ENCODE data around the gene ATXN7L1.

ATXN7L1 gene

DNA sequence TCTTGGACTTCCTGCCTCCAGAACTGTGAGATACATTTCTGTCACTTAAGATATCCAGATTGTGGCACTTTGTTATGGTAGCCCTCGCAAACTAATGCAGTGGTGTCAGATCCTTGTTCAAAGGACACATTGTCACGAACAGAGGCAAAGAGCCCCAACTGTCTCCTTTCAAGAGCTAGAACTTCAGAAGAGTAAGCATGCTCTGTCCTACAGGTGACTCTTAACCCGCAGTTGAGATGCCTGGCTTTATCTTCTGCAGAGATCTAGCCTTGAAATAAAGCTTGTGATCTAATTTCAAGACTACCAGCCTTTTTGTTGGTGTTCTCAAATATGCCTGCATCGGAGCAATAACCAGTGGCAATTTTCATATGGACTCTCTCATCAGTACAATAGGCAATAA is 134.4 kb downstream of the ATXN7L1 start (continued):
- TF ChIP-seq, protein P1, sequence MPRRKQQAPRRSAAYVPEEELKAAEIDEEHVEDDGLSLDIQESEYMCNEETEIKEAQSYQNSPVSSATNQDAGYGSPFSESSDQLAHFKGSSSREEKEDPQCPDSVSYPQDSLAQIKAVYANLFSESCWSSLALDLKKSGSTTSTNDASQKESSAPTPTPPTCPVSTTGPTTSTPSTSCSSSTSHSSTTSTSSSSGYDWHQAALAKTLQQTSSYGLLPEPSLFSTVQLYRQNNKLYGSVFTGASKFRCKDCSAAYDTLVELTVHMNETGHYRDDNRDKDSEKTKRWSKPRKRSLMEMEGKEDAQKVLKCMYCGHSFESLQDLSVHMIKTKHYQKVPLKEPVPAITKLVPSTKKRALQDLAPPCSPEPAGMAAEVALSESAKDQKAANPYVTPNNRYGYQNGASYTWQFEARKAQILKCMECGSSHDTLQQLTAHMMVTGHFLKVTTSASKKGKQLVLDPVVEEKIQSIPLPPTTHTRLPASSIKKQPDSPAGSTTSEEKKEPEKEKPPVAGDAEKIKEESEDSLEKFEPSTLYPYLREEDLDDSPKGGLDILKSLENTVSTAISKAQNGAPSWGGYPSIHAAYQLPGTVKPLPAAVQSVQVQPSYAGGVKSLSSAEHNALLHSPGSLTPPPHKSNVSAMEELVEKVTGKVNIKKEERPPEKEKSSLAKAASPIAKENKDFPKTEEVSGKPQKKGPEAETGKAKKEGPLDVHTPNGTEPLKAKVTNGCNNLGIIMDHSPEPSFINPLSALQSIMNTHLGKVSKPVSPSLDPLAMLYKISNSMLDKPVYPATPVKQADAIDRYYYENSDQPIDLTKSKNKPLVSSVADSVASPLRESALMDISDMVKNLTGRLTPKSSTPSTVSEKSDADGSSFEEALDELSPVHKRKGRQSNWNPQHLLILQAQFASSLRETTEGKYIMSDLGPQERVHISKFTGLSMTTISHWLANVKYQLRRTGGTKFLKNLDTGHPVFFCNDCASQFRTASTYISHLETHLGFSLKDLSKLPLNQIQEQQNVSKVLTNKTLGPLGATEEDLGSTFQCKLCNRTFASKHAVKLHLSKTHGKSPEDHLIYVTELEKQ (tag by site-specific recombination; IDR thresholded peaks at IDR 0.05; ENCODE audit: borderline replicate concordance): no peak
- TF ChIP-seq HOXC10 (CRISPR knock-in tag; IDR thresholded peaks at IDR 0.05): no peak
- TF ChIP-seq ZNF660 (tag by site-specific recombination; IDR thresholded peaks at IDR 0.05): no peak
- no peak for TF ChIP-seq ZNF341 (tag by site-specific recombination; IDR thresholded peaks at IDR 0.05; ENCODE audit: low read depth)
- no peak for TF ChIP-seq ZNF837 (tag by site-specific recombination; IDR thresholded peaks at IDR 0.05)
- TF ChIP-seq ZNF529 (tag by site-specific recombination; IDR thresholded peaks at IDR 0.05; ENCODE audit: insufficient replicate concordance): no peak
- no peak for TF ChIP-seq KLF9 (tag by site-specific recombination; IDR thresholded peaks at IDR 0.05; ENCODE audit: low read depth)
- TF ChIP-seq ZNF423 (tag by site-specific recombination; IDR thresholded peaks at IDR 0.05): no peak
- TF ChIP-seq, protein P2, sequence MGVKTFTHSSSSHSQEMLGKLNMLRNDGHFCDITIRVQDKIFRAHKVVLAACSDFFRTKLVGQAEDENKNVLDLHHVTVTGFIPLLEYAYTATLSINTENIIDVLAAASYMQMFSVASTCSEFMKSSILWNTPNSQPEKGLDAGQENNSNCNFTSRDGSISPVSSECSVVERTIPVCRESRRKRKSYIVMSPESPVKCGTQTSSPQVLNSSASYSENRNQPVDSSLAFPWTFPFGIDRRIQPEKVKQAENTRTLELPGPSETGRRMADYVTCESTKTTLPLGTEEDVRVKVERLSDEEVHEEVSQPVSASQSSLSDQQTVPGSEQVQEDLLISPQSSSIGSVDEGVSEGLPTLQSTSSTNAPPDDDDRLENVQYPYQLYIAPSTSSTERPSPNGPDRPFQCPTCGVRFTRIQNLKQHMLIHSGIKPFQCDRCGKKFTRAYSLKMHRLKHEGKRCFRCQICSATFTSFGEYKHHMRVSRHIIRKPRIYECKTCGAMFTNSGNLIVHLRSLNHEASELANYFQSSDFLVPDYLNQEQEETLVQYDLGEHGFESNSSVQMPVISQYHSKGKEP (tag by site-specific recombination; IDR thresholded peaks at IDR 0.05): no peak
- TF ChIP-seq ZNF404 (tag by site-specific recombination; IDR thresholded peaks at IDR 0.05): no peak
- TF ChIP-seq ZNF560 (tag by site-specific recombination; IDR thresholded peaks at IDR 0.05; ENCODE audit: borderline replicate concordance): no peak
- TF ChIP-seq ZNF426 (tag by site-specific recombination; IDR thresholded peaks at IDR 0.05): no peak
- TF ChIP-seq ZNF623 (tag by site-specific recombination; IDR thresholded peaks at IDR 0.05): no peak
- no peak for TF ChIP-seq BCL11A (tag by site-specific recombination; IDR thresholded peaks at IDR 0.05; ENCODE audit: low read depth)

DNA sequence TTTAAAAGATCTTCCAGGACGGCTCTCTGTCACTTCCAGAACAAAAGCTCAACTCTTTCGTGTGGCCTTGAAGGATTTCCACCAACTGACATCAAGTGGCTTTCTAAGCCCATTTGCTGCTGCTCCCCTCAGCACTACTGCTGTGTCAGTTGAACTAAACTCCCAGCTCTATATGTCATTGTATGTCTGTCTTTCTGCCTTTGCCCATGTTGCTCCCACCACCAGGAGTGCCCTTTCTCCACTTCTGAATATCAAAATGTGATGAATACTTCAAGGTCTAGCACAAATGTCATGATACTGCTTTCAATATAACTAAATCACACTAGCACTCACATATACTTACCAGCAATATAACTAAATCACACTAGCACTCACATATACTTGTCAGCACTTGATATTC is 138.3 kb downstream of the ATXN7L1 start:
- Histone ChIP-seq H3K4me1 (ENCODE audit: control insufficient read depth, insufficient read depth, low read length) (no peaks in the 10 kb centered on the region), H3K9me3 (ENCODE audit: control insufficient read depth, insufficient read depth, low read depth, low read length) (no peaks in the 10 kb centered on the region), H3K36me3 (ENCODE audit: control insufficient read depth in 2 of 2, insufficient read depth in 1 of 2, low read length in 2 of 2) (no peaks in the 10 kb centered on the region), H3K27ac (ENCODE audit: extremely low read depth, low read depth, low read length) (no peak overlapping the region), H3K4me3 (ENCODE audit: low read depth, low read length) (no peak overlapping the region)
- ChIA-PET POLR2A (no interaction called here), CTCF (interaction anchor here (0.6 to 1.2 kb wide), 2 partner anchors 27 to 36 kb away, joined by 3 to 4 read pairs; no protein-coding TSS in a partner anchor)
- TF ChIP-seq, protein P3, sequence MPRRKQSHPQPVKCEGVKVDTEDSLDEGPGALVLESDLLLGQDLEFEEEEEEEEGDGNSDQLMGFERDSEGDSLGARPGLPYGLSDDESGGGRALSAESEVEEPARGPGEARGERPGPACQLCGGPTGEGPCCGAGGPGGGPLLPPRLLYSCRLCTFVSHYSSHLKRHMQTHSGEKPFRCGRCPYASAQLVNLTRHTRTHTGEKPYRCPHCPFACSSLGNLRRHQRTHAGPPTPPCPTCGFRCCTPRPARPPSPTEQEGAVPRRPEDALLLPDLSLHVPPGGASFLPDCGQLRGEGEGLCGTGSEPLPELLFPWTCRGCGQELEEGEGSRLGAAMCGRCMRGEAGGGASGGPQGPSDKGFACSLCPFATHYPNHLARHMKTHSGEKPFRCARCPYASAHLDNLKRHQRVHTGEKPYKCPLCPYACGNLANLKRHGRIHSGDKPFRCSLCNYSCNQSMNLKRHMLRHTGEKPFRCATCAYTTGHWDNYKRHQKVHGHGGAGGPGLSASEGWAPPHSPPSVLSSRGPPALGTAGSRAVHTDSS (tag by site-specific recombination; IDR thresholded peaks at IDR 0.05): no peak

DNA sequence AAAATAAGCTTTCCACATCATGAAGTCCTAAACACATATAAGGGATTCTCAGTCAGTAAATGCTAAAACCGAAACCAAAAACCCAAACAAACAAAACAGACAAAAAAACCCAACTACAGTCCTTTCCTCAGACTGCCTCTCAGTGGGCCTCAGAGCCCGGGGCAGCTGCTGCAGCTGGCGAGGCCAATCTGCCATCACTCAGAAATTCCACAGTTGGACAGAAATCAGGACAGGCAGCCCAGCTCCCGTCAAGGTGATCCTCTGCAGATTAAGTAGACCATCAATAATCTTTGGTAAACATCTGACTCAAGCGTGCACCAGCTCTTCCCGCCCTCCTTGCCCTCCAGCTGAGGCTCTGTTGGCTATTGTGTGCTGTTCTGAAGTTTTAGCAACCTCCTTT is 142.2 kb downstream of the ATXN7L1 start:
- Histone ChIP-seq H3K36me3 (ENCODE audit: control insufficient read depth in 2 of 2, insufficient read depth in 1 of 2, low read length in 2 of 2) (no peaks in the 10 kb centered on the region), H3K27ac (ENCODE audit: extremely low read depth, low read depth, low read length) (no peak overlapping the region), H3K9me3 (ENCODE audit: control insufficient read depth, insufficient read depth, low read depth, low read length) (no peaks in the 10 kb centered on the region), H3K4me1 (ENCODE audit: control insufficient read depth, insufficient read depth, low read length) (no peaks in the 10 kb centered on the region), H3K4me3 (ENCODE audit: low read depth, low read length) (no peak overlapping the region)
- TF ChIP-seq, protein P4, sequence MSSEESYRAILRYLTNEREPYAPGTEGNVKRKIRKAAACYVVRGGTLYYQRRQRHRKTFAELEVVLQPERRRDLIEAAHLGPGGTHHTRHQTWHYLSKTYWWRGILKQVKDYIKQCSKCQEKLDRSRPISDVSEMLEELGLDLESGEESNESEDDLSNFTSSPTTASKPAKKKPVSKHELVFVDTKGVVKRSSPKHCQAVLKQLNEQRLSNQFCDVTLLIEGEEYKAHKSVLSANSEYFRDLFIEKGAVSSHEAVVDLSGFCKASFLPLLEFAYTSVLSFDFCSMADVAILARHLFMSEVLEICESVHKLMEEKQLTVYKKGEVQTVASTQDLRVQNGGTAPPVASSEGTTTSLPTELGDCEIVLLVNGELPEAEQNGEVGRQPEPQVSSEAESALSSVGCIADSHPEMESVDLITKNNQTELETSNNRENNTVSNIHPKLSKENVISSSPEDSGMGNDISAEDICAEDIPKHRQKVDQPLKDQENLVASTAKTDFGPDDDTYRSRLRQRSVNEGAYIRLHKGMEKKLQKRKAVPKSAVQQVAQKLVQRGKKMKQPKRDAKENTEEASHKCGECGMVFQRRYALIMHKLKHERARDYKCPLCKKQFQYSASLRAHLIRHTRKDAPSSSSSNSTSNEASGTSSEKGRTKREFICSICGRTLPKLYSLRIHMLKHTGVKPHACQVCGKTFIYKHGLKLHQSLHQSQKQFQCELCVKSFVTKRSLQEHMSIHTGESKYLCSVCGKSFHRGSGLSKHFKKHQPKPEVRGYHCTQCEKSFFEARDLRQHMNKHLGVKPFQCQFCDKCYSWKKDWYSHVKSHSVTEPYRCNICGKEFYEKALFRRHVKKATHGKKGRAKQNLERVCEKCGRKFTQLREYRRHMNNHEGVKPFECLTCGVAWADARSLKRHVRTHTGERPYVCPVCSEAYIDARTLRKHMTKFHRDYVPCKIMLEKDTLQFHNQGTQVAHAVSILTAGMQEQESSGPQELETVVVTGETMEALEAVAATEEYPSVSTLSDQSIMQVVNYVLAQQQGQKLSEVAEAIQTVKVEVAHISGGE (tag by site-specific recombination; conservative IDR thresholded peaks at IDR 0.05; ENCODE audit: low read depth): no peak
- TF ChIP-seq GLIS1 (tag by site-specific recombination; IDR thresholded peaks at IDR 0.05): 0 out of 2 replicates have a peak, but pooled peaks have one; percentile 8
- CTCF ChIA-PET: interaction anchor here (0.6 to 1.3 kb wide), 3 partner anchors 25 to 78 kb away, joined by 3 read pairs; no protein-coding TSS in a partner anchor
- POLR2A ChIA-PET: interaction anchor here (1.0 kb wide), 1 partner anchor 20 kb away, joined by 3 read pairs; no protein-coding TSS in a partner anchor

All from HEK293 (cell line).